GM12878 (cell line): ENCODE data around the gene CPEB3. TPM values are rescaled to one million over a fixed set of nuclear protein-coding genes. Genes with fewer than 3 reads are reported as not detected.

Experiments used
- ATAC-seq: fragments of 200-7000 bp; cut with Tn5 transposase; 3 replicates; pipeline ENCODE4 v1.9.1; 2020; ENCODE audit warnings: mild to moderate bottlenecking, moderate library complexity
- BruUV-seq: library from RNA; stranded (reverse); fragments of 400-500 nt; replicated peaks from 2 replicates; lab custom pipeline; 2021; lab: Mats Ljungman, UMichigan
- CTCF ChIA-PET: fragments of 300-600 bp; sonication (Branson Sonifier 250); formaldehyde crosslinking; extraction: SDS; loops from one replicate; lab custom pipeline; 2021; ENCODE audit warnings: inconsistent platforms; lab: Yijun Ruan, JAX
- POLR2A ChIA-PET: fragments of 350-600 bp; formaldehyde crosslinking; extraction: SDS; loops from one replicate; lab custom pipeline; 2021; ENCODE audit warnings: inconsistent platforms; lab: Charles Lee
- RAD21 ChIA-PET: fragments of 300-600 bp; sonication (Branson Sonifier 250); formaldehyde crosslinking; loops from one replicate; lab custom pipeline; 2023; ENCODE audit warnings: antibody characterized with exemption; ENCODE audit not compliant: unreplicated experiment; lab: Charles Lee
- SMC1A ChIA-PET: fragments of 300-600 bp; sonication (Branson Sonifier 250); formaldehyde crosslinking; loops from one replicate; lab custom pipeline; 2023; ENCODE audit not compliant: unreplicated experiment, uncharacterized antibody; lab: Charles Lee
- DNase-seq: peaks from one replicate; pipeline ENCODE4 v3.0.0-alpha.2; 2011; ENCODE audit warnings: low read depth, low spot score
- FAIRE-seq: peaks from 3 replicates; lab custom pipeline; 2011; peaks lifted over from hg19 to GRCh38; lab: Jason Lieb, UNC
- H2AFZ ChIP-seq: 2 replicates; pipeline ENCODE4 v1.6.0; 2011; ENCODE audit warnings: low read depth, low read length, control low read depth; ENCODE audit not compliant: control insufficient read depth
- H3K27ac ChIP-seq: 2 replicates; pipeline ENCODE4 v1.5.1; 2011; ENCODE audit warnings: control low read depth; ENCODE audit not compliant: control insufficient read depth, insufficient read depth
- H3K27me3 ChIP-seq, 2 experiments: replicated peaks in 1 of 2; 2 replicates each; pipeline versions ENCODE4 v1.6.0 to v1.6.1; 2011; ENCODE audit warnings: low read length in 1 of 2; ENCODE audit not compliant: control insufficient read depth in 2 of 2, insufficient read depth in 2 of 2
- H3K36me3 ChIP-seq, 2 experiments: 2 replicates each; pipeline ENCODE4 v1.5.1; 2011; ENCODE audit warnings: low read length in 1 of 2; ENCODE audit not compliant: control insufficient read depth in 2 of 2, insufficient read depth in 2 of 2
- H3K4me1 ChIP-seq: 2 replicates; pipeline ENCODE4 v1.6.1; 2011; ENCODE audit warnings: mild to moderate bottlenecking, low read length, moderate library complexity, mixed read lengths; ENCODE audit not compliant: control insufficient read depth, insufficient read depth
- H3K4me2 ChIP-seq: 2 replicates; pipeline ENCODE4 v1.6.0; 2011; ENCODE audit warnings: control low read depth; ENCODE audit not compliant: control insufficient read depth, insufficient read depth
- H3K4me3 ChIP-seq: fragments of 200-600 bp; sonication (generic); 2 replicates; pipeline ENCODE4 v1.5.1; 2016
- H3K79me2 ChIP-seq: 2 replicates; pipeline ENCODE4 v1.6.0; 2011; ENCODE audit warnings: low read length; ENCODE audit not compliant: control insufficient read depth, insufficient read depth
- H3K9ac ChIP-seq: 2 replicates; pipeline ENCODE4 v1.8.0; 2011; ENCODE audit warnings: low read length, control low read depth, mixed read lengths; ENCODE audit not compliant: control insufficient read depth, insufficient read depth
- H3K9me3 ChIP-seq: replicated peaks from 3 replicates; pipeline ENCODE4 v1.5.1; 2011; ENCODE audit warnings: mild to moderate bottlenecking, low read length; ENCODE audit not compliant: control insufficient read depth, insufficient read depth
- H4K20me1 ChIP-seq: 2 replicates; pipeline ENCODE4 v1.6.0; 2011; ENCODE audit not compliant: control insufficient read depth, insufficient read depth
- ATF2 ChIP-seq: IDR thresholded peaks from 2 replicates; pipeline ENCODE4 v1.6.1; 2012; ENCODE audit warnings: low read length, inconsistent platforms
- BACH1 ChIP-seq: fragments of 450-650 bp; IDR thresholded peaks from 2 replicates; pipeline ENCODE4 v1.6.1; 2017; ENCODE audit warnings: mild to moderate bottlenecking, borderline replicate concordance
- BCL3 ChIP-seq: IDR thresholded peaks from 2 replicates; pipeline ENCODE4 v1.6.1; 2011; ENCODE audit warnings: borderline replicate concordance, low read depth, mild to moderate bottlenecking, moderate library complexity, low read length; ENCODE audit not compliant: insufficient read depth, poor library complexity, severe bottlenecking
- CBX5 ChIP-seq: sonication (generic); IDR thresholded peaks from 2 replicates; pipeline ENCODE4 v1.6.1; 2016; ENCODE audit warnings: low read depth, moderate library complexity, mild to moderate bottlenecking, inconsistent platforms
- CHD1 ChIP-seq: IDR thresholded peaks from 2 replicates; pipeline ENCODE4 v1.6.1; 2012; ENCODE audit warnings: low read depth, low read length, improper control_type of control experiment
- EZH2 ChIP-seq: IDR thresholded peaks from 2 replicates; pipeline ENCODE4 v1.6.1; 2012; ENCODE audit warnings: low read depth, mild to moderate bottlenecking, control low read depth, inconsistent platforms, low read length, borderline replicate concordance; ENCODE audit not compliant: control insufficient read depth
- GABPA ChIP-seq: IDR thresholded peaks from 2 replicates; pipeline ENCODE4 v1.6.1; 2014; ENCODE audit warnings: antibody characterized with exemption, low read depth, mild to moderate bottlenecking, inconsistent platforms
- IRF4 ChIP-seq: IDR thresholded peaks from 2 replicates; pipeline ENCODE4 v1.6.1; 2011; ENCODE audit warnings: low read depth, low read length
- RFX5 ChIP-seq: IDR thresholded peaks from 2 replicates; pipeline ENCODE4 v1.6.1; 2011; ENCODE audit warnings: low read depth, low read length, improper control_type of control experiment
- SMARCA5 ChIP-seq: fragments of 450-650 bp; IDR thresholded peaks from 2 replicates; pipeline ENCODE4 v1.6.1; 2017; ENCODE audit warnings: mild to moderate bottlenecking
- WGBS: methylation state at CpG from one replicate; pipeline ENCODE4 v1.1.6; 2016; ENCODE audit warnings: low lambda C conversion rate; ENCODE audit not compliant: insufficient replicate concordance, insufficient coverage; ENCODE audit errors: missing lambda C conversion rate; 5-methylcytosine and 5-hydroxymethylcytosine counted together
- in situ Hi-C: fragments of 300-500 bp; cut with MboI; formaldehyde crosslinking; loops from 9 replicates; pipeline ENCODE4 v1.14.3; 2018; ENCODE audit warnings: mixed read lengths
- intact Hi-C: fragments of 100-400 bp; cut with micrococcal nuclease; formaldehyde crosslinking; loops from one replicate; pipeline ENCODE4 v1.14.2; 2022; ENCODE audit not compliant: unreplicated experiment
- polyA plus RNA-seq, 11 experiments: library from polyadenylated mRNA; depleted of rRNA in 4 of 11; unstranded in 6 of 11; stranded (reverse) in 5 of 11; fragments of >200 nt; fragmentation: Nextera tagmentation in 4 of 11; fragmentation: Illumina TruSeq in 1 of 11; extraction: Ambion mirVana in 4 of 11; extraction: Trizol in 1 of 11; gene quantifications; 1 replicate in 1 of 11; 2 replicates in 10 of 11; pipeline versions ENCODE4 v1.2.1 to v1.2.3, GENCODE V29; 2011 to 2016; ENCODE audit warnings: inconsistent platforms in 2 of 11, missing spikeins in 2 of 11, low read depth in 1 of 11
- total RNA-seq, 4 experiments: library from RNA; depleted of rRNA in 3 of 4; stranded (reverse); fragments of >200 nt in 3 of 4; fragmentation: Illumina TruSeq in 1 of 4; extraction: Trizol in 1 of 4; gene quantifications; 2 replicates each; pipeline versions ENCODE4 v1.2.1 to v1.2.3, GENCODE V29; 2013 to 2021
- TF ChIP-seq, protein P1 (sequence below): fragments of 450-650 bp; IDR thresholded peaks from 2 replicates; pipeline ENCODE4 v1.6.1; 2017; ENCODE audit warnings: mild to moderate bottlenecking, moderate library complexity

Gene CPEB3
- total and polyA plus RNA-seq, 10 of the 15 experiments (the other 5 are each of a cell fraction or from before 2014, with no cell fraction given) = 0.50 to 2.3 (median 1.2) TPM

- FAIRE-seq (no peak), DNase-seq (no peak), ATAC-seq (no peak)
- no peaks in the 10 kb centered on the region for H3K9me3 ChIP-seq
- in situ Hi-C loops (no loop called here), intact Hi-C loops (no loop called here)
- H3K9ac ChIP-seq = no peak overlapping the region
- no peak overlapping the region for H2AFZ ChIP-seq
- ChIA-PET CTCF (no interaction called here), POLR2A (no interaction called here), SMC1A (no interaction called here), RAD21 (no interaction called here)
- no peaks in the 10 kb centered on the region for H3K27me3 ChIP-seq
- H3K36me3 ChIP-seq = peaks cover 5 to 25% of the 10 kb centered on the region in 2 experiments
- H4K20me1 ChIP-seq = no peaks in the 10 kb centered on the region
- no TSS peak for BruUV-seq
- H3K4me1 ChIP-seq = no peaks in the 10 kb centered on the region
- TF ChIP-seq CBX5 (no peak), RFX5 (no peak)
- no peaks in the 10 kb centered on the region for H3K79me2 ChIP-seq
- no peak overlapping the region for H3K4me3 ChIP-seq
- WGBS = 98% methylated on average over 3 of the region's 3 CpGs
- no peak overlapping the region for H3K4me2 ChIP-seq
- H3K27ac ChIP-seq = no peak overlapping the region
Measured at GRCh38 chr10:92031580-92031979, 259.3 kb downstream of the CPEB3 start.

DNA sequence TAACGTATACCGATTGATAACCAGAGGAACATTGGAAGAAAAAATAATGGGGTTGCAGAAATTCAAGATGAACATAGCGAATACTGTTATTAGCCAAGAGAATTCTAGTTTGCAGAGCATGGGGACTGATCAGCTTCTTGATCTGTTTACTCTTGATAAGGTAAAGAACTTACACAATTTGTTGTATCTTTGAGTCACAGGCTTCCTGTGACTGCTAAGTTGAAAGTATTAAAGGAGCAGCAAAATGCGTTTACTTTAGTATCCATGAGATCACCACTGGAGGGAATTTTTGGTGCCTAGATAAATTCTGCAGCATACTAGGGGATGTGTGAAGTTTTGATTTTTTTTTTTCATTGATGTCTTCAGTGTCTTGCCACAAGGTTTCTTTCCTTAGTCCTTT is 263.7 kb downstream of the CPEB3 start:
- peaks cover 13 to 31% of the 10 kb centered on the region in 2 experiments for H3K36me3 ChIP-seq
- FAIRE-seq = no peak
- TF ChIP-seq GABPA = no peak
- TF ChIP-seq BCL3 = no peak
- TF ChIP-seq SMARCA5 = no peak
- TF ChIP-seq CBX5 = no peak
- no peak for TF ChIP-seq EZH2
- no peak for TF ChIP-seq CHD1
- TF ChIP-seq ATF2 = no peak
- TF ChIP-seq, protein P1, sequence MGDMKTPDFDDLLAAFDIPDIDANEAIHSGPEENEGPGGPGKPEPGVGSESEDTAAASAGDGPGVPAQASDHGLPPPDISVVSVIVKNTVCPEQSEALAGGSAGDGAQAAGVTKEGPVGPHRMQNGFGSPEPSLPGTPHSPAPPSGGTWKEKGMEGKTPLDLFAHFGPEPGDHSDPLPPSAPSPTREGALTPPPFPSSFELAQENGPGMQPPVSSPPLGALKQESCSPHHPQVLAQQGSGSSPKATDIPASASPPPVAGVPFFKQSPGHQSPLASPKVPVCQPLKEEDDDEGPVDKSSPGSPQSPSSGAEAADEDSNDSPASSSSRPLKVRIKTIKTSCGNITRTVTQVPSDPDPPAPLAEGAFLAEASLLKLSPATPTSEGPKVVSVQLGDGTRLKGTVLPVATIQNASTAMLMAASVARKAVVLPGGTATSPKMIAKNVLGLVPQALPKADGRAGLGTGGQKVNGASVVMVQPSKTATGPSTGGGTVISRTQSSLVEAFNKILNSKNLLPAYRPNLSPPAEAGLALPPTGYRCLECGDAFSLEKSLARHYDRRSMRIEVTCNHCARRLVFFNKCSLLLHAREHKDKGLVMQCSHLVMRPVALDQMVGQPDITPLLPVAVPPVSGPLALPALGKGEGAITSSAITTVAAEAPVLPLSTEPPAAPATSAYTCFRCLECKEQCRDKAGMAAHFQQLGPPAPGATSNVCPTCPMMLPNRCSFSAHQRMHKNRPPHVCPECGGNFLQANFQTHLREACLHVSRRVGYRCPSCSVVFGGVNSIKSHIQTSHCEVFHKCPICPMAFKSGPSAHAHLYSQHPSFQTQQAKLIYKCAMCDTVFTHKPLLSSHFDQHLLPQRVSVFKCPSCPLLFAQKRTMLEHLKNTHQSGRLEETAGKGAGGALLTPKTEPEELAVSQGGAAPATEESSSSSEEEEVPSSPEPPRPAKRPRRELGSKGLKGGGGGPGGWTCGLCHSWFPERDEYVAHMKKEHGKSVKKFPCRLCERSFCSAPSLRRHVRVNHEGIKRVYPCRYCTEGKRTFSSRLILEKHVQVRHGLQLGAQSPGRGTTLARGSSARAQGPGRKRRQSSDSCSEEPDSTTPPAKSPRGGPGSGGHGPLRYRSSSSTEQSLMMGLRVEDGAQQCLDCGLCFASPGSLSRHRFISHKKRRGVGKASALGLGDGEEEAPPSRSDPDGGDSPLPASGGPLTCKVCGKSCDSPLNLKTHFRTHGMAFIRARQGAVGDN = no peak
- TF ChIP-seq BACH1 = no peak
- TF ChIP-seq IRF4 = no peak

More for the DNA sequence above, 263.7 kb downstream of the CPEB3 start:
- Histone ChIP-seq H3K27ac (no peak overlapping the region), H2AFZ (no peak overlapping the region), H4K20me1 (no peaks in the 10 kb centered on the region), H3K9me3 (no peaks in the 10 kb centered on the region), H3K27me3 (no peaks in the 10 kb centered on the region), H3K79me2 (no peaks in the 10 kb centered on the region), H3K4me2 (no peak overlapping the region), H3K4me1 (no peaks in the 10 kb centered on the region), H3K4me3 (no peak overlapping the region), H3K9ac (no peak overlapping the region)
- ChIA-PET SMC1A (interaction anchor here (1.0 to 1.1 kb wide), 3 partner anchors 18 to 52 kb away, joined by 3 read pairs; no protein-coding TSS in a partner anchor), RAD21 (no interaction called here), POLR2A (interaction anchor here (0.6 kb wide), 1 partner anchor 19 kb away, joined by 6 read pairs; no protein-coding TSS in a partner anchor), CTCF (no interaction called here)
- BruUV-seq = no TSS peak
- in situ Hi-C loops = no loop called here
- DNase-seq (no peak), ATAC-seq (no peak)
- intact Hi-C loops = no loop called here
- 99% methylated on average over 4 of the region's 4 CpGs for WGBS
